Superior temporal gyrus (tissue), 1 donor: ENCODE measurements around the gene FAT3.

Experiments
- DNase-seq: peaks from one replicate; pipeline ENCODE4 v3.0.0-alpha.2; 2016; ENCODE audit errors: extremely low spot score

The FAT3 gene

DNA sequence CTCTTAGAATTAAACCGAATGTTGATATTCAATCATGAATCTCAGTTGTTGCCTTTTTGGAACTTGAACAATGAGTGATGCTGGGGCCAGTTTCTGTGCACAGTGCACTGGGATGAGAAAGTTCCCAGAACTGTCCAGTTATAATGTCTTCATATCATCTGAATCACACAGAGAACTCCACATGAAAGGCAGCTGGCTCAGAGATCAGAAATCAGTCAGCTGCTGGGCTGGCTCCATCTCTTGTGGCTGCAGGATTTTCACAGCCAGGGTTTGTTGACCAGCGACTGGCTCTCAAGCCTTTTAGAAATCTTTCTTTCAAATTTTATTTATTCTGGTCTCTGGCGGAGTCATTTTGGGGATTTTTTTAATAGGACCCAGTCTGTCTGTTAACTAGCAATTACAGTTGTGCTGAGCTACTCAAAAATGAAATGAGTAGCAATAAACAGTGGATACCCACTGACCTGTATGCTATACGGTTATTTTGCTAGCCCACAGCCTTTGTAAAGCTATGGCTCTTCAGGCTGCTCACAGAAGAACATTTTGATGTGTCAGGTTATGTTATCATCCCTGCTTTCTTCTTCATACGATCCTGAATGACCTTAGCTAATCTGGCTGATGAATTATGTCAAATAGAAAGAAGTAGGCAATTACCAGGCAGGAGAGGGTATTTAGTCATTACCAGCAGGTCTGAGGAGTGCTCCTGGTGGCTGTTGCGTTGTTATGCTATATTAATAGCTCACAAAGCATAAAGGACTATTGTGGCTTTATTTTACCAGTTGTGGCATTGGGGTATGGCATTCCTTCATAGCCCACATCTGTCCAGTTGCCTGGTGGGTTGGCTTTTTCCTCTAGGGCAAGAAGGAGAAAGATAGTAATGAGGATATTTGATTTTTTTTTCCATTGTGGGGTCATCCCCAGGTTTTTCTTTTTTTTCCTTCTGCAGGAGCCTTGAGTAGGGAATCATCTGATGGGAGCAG, 3.6 kb downstream of the FAT3 start:
- no peak for DNase-seq

- DNase-seq = no peak
These were observed 12.2 kb downstream of the FAT3 start for GRCh38 chr11:92236856-92237255.

DNA sequence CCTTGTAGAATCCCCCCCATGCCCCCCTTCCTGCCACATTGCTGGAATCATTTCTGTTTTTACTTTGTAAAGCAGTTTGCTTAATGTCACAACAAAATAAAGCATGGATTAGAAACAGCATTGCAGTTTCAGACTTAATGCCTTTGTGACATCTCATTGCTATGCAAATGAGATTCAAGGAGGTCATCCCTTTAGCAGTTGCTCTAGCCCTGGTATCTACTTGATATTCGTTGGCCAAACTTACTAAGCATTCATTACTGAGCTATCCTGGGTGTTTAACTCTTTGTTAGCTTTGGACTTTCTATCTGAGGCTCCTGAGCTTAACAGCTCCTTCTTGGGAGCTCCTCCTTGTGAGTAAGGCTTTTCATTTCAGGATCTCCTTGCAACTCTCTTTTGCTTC, 16.3 kb downstream of the FAT3 start:
- no peak for DNase-seq

GRCh38 chr11:92245700-92246271, 21.2 kb downstream of the FAT3 start:
- DNase-seq = no peak

GRCh38 chr11:92246630-92247029, 22.0 kb downstream of the FAT3 start:
- DNase-seq = no peak

- DNase-seq = no peak
These were observed 24.6 kb downstream of the FAT3 start for GRCh38 chr11:92249156-92249753.

GRCh38 chr11:92251980-92252379, 27.4 kb downstream of the FAT3 start:
- DNase-seq = no peak

DNA sequence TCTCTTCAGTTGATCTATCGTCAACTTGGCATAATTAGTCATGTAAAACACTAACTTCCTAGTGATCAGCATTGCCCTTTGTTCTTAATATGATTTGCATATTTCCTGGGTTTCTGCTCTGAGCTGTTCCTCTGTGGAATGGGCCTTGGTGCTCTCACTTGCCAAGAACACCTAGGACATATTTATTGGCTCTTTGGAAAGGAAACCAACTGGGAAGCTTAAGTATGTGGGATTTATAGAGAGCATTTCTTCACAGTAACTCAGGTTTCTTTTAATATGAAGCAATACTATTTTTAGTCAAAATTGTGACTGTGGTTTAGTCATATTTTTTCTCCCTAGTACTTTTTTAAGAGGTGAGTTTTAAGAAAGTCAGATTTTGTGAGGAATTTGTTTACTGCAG, 28.8 kb downstream of the FAT3 start:
- no peak for DNase-seq

DNA sequence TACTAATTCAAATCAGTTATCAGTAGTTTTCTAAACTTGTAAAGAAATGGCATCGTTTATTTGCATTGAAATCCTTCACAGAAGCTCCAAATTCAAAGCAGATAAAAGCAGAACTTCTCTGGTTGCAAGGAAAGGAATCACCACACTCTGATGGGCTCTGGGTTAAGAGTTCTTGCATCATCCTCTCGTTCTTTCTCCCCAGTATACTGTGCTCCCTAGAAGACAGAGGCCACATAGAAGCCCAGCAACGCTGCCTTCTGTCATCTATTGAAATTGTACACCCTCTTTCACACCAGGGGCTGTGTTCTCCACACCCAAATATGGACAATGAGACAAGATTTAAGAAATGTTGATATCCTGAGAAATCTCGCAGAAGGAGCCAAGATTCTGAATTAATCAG, 29.3 kb downstream of the FAT3 start:
- DNase-seq = no peak

GRCh38 chr11:92257536-92257935, 32.9 kb downstream of the FAT3 start:
- DNase-seq = no peak

- no peak for DNase-seq
These were observed 35.2 kb downstream of the FAT3 start for GRCh38 chr11:92259861-92260260.

GRCh38 chr11:92264350-92264749, 39.7 kb downstream of the FAT3 start:
- no peak for DNase-seq

DNA sequence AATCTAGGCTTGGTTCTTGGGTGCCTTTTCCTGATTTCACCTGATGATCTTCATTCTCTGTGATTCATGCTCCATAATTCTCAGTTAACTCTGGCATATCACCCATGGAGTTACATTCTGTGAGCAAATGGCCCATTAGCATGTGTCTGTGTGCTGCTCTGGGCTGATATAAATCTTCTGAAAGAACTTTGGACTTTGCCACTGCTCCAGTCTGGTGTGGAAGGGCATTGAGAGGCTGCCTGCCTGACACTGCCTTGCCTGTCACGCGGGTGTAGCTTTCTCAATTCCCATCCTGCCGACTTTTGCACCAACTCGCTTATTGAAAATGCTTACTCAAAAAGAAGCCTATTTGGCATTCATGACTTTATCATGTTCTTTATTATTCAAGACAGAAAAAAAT, 42.2 kb downstream of the FAT3 start:
- DNase-seq = no peak

DNA sequence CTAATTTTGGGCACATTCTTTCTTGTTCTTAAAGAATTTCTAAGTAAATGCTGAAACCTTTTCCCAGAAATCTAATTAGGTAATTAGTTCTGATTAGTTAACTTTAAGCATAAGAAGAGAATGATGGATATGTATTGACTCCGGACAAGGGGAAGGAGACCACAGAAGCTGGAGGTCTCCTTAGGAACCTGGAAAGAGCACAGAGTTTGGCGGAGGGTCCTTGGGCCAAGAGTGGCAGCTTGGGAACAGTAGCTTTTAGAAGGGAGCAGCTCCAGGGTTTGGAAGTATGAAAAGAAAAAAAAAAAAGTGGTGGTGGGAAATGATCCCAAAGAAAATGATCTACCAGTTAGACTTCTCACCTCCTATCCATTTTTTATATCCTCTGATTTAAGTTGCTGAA, 42.7 kb downstream of the FAT3 start:
- no peak for DNase-seq

GRCh38 chr11:92267968-92268367, 43.4 kb downstream of the FAT3 start:
- no peak for DNase-seq

GRCh38 chr11:92268546-92268945, 43.9 kb downstream of the FAT3 start:
- no peak for DNase-seq

DNA sequence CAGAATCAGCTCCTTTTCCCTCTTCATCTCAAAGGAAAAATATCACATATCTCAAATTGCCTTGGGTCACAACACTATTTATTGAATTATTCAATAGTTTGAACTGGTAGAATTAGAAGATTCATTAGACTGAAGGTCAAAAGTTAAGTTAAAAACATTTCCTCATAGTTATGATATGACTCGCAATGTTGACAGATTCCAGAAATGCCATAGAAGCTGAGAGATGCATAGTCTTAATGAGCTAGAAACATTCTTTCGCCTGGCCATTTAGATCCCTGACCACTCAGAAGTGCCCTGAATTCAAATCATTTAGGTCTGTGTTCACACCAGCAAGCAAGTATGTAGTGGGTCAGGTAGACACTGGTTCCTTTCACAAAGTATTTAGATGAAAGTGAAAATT, 44.4 kb downstream of the FAT3 start:
- no peak for DNase-seq

DNA sequence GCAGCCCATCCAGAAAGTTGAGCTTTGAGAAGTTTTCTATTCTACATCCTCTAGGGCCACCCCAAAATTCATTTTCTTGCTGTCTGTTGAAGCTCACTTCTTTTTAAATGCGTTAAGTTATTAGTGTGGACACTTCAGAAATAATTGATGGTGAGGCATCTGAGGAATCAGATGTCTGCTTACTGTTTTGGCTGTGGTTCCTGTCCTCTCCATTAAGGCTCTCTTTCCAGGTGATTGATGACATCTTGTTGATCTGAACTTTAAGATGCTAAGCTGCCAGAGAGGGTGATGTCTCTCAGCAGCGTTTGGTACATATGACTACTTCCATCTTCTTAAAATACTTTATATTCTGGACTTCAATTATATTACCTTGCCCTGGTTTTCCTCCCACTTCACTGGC, 45.2 kb downstream of the FAT3 start:
- no peak for DNase-seq

GRCh38 chr11:92272651-92273050, 48.0 kb downstream of the FAT3 start:
- DNase-seq = no peak
